CD14-positive monocyte (primary cell): ENCODE measurements around the gene ETS1. TPM values are rescaled to one million over a fixed set of nuclear protein-coding genes. Genes with fewer than 3 reads are reported as not detected.

ENCODE experiments used
- DNase-seq, 3 donors: peaks; one replicate each; pipeline ENCODE4 v3.0.0-alpha.2; 2011 to 2022
- H2AFZ ChIP-seq: 2 replicates; pipeline ENCODE4 v1.6.0; 2012; ENCODE audit warnings: mild to moderate bottlenecking, low read depth, low read length, inconsistent platforms; ENCODE audit not compliant: insufficient read depth, poor library complexity, severe bottlenecking
- H3K27ac ChIP-seq, 2 donors: 1 replicate in 1 of 2; 2 replicates in 1 of 2; pipeline ENCODE4 v1.5.1; 2012 to 2013; ENCODE audit warnings: low read length in 2 of 2, control low read depth in 1 of 2, inconsistent platforms in 1 of 2, low read depth in 1 of 2, mild to moderate bottlenecking in 1 of 2
- H3K27me3 ChIP-seq, 2 donors: one replicate each; pipeline versions ENCODE4 v1.6.0 to v1.6.1; 2011 to 2013; ENCODE audit warnings: low read length in 2 of 2; ENCODE audit not compliant: control insufficient read depth in 2 of 2, insufficient read depth in 2 of 2
- H3K36me3 ChIP-seq, 2 donors: replicated peaks in 1 of 2; 1 replicate in 1 of 2; 2 replicates in 1 of 2; pipeline versions ENCODE4 v1.5.1 to v1.6.1; 2012 to 2013; ENCODE audit warnings: low read length in 2 of 2, control low read depth in 1 of 2, inconsistent platforms in 1 of 2, mild to moderate bottlenecking in 1 of 2; ENCODE audit not compliant: insufficient read depth in 2 of 2, control insufficient read depth in 1 of 2
- H3K4me1 ChIP-seq, 2 donors: 1 replicate in 1 of 2; 2 replicates in 1 of 2; pipeline versions ENCODE4 v1.5.1 to v1.6.1; 2012 to 2013; ENCODE audit warnings: low read length in 2 of 2, control low read depth in 1 of 2, inconsistent platforms in 1 of 2, mild to moderate bottlenecking in 1 of 2, moderate library complexity in 1 of 2; ENCODE audit not compliant: insufficient read depth in 2 of 2, control insufficient read depth in 1 of 2
- H3K4me2 ChIP-seq: replicated peaks from 2 replicates; pipeline ENCODE3; 2012; ENCODE audit warnings: low read length, moderate library complexity, mild to moderate bottlenecking; ENCODE audit not compliant: poor library complexity, severe bottlenecking; ENCODE audit errors: extremely low read depth
- H3K4me3 ChIP-seq, 3 experiments: fragments of 200-600 bp in 1 of 3; sonication (generic) in 1 of 3; replicated peaks in 1 of 3; 1 replicate in 2 of 3; 2 replicates in 1 of 3; pipeline ENCODE4 v1.5.1; 2011 to 2013; ENCODE audit warnings: low read length in 3 of 3, mild to moderate bottlenecking in 3 of 3, control low read depth in 2 of 3, low read depth in 2 of 3, inconsistent platforms in 1 of 3, moderate library complexity in 1 of 3
- H3K79me2 ChIP-seq: 2 replicates; pipeline ENCODE4 v1.6.0; 2012; ENCODE audit warnings: mild to moderate bottlenecking, control low read depth, inconsistent platforms, low read length, moderate library complexity; ENCODE audit not compliant: insufficient read depth
- H3K9ac ChIP-seq: 2 replicates; pipeline ENCODE4 v1.6.0; 2017; ENCODE audit warnings: low read length, mild to moderate bottlenecking; ENCODE audit not compliant: insufficient read depth, poor library complexity, severe bottlenecking
- H3K9me3 ChIP-seq, 2 donors: replicated peaks in 1 of 2; 1 replicate in 1 of 2; 2 replicates in 1 of 2; pipeline versions ENCODE4 v1.5.1 to v1.6.1; 2012 to 2013; ENCODE audit warnings: low read length in 2 of 2, control low read depth in 1 of 2; ENCODE audit not compliant: control insufficient read depth in 1 of 2, insufficient read depth in 1 of 2
- H4K20me1 ChIP-seq: 2 replicates; pipeline ENCODE4 v1.6.0; 2012; ENCODE audit warnings: mild to moderate bottlenecking, low read length, control low read depth, moderate library complexity; ENCODE audit not compliant: insufficient read depth
- H3K27ac Mint-ChIP-seq, 7 donors: one replicate each; pipeline ENCODE4 v1.8.0; 2020; ENCODE audit warnings: mild to moderate bottlenecking in 7 of 7, mixed read lengths in 7 of 7, moderate library complexity in 6 of 7, inconsistent platforms in 2 of 7
- H3K27me3 Mint-ChIP-seq, 3 donors: one replicate each; pipeline ENCODE4 v1.8.0; 2021 to 2022; ENCODE audit warnings: low read depth in 3 of 3, mild to moderate bottlenecking in 3 of 3, mixed read lengths in 3 of 3, moderate library complexity in 3 of 3, inconsistent platforms in 1 of 3
- H3K36me3 Mint-ChIP-seq, 2 donors: one replicate each; pipeline ENCODE4 v1.8.0; 2020; ENCODE audit warnings: mixed read lengths in 2 of 2, inconsistent platforms in 1 of 2, mild to moderate bottlenecking in 1 of 2
- H3K4me1 Mint-ChIP-seq: one replicate; pipeline ENCODE4 v1.8.0; 2020; ENCODE audit warnings: mild to moderate bottlenecking, mixed read lengths
- H3K4me3 Mint-ChIP-seq, 2 donors: one replicate each; pipeline ENCODE4 v1.8.0; 2020; ENCODE audit warnings: mild to moderate bottlenecking in 2 of 2, mixed read lengths in 2 of 2, moderate library complexity in 1 of 2
- H3K9me3 Mint-ChIP-seq, 7 donors: one replicate each; pipeline ENCODE4 v1.8.0; 2020 to 2022; ENCODE audit warnings: mixed read lengths in 7 of 7, mild to moderate bottlenecking in 6 of 7, moderate library complexity in 6 of 7, inconsistent platforms in 2 of 7
- WGBS: methylation state at CpG from one replicate; pipeline ENCODE4 v1.1.5; 2013; ENCODE audit warnings: missing lambda C conversion rate; ENCODE audit not compliant: insufficient coverage; 5-methylcytosine and 5-hydroxymethylcytosine counted together
- intact Hi-C, 2 donors: fragments of 100-400 bp; cut with micrococcal nuclease; formaldehyde crosslinking; loops; one replicate each; pipeline versions ENCODE4 v1.15.0 to v1.15.1; 2023
- polyA plus RNA-seq, 3 donors: library from polyadenylated mRNA; depleted of rRNA in 1 of 3; unstranded in 2 of 3; stranded (reverse) in 1 of 3; fragments of 300-500 nt in 2 of 3; fragments of >200 nt in 1 of 3; fragmentation: Illumina TruSeq in 2 of 3; gene quantifications; 1 replicate in 2 of 3; 2 replicates in 1 of 3; pipeline ENCODE4 v1.2.3, GENCODE V29; 2012 to 2021
- TF ChIP-seq, protein P1 (sequence below): fragments of 200-600 bp; IDR thresholded peaks from one replicate; pipeline ENCODE4 v1.8.0; 2022; ENCODE audit warnings: antibody characterized with exemption, mild to moderate bottlenecking

Gene ETS1
- polyA plus RNA-seq, 3 donors = 0.67 to 1.6 (median 1.6) TPM

DNA sequence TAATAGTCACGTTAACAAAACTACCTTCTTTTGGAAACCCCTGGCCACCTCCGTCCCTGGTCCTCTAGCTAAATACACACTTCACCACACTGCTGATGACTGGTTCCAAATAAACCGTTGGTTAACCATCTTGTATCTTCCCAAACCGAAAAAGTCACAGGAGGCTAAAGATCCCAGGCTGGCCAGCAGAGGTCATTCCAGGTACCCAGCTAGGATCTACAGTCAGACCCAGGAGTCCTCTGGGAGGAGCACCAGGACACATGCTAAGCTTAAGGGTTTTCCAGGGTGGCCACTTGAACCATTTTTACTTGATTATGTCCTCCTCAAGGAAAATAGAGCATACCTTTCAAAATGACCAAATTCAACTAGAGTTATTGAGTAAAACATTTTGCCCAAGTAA lies 103.2 kb downstream of the ETS1 start:
- Histone ChIP-seq H2AFZ (no peak overlapping the region), H3K79me2 (no peaks in the 10 kb centered on the region), H3K4me3 (no peak overlapping the region), H3K4me1 (peaks cover 27 to 42% of the 10 kb centered on the region in 2 donors), H3K9me3 (no peaks in the 10 kb centered on the region), H3K27ac (peak overlapping the region in 1 of 2 donors; percentile 63), H3K36me3 (peaks cover 3 to 12% of the 10 kb centered on the region in 2 donors), H3K9ac (no peak overlapping the region), H3K27me3 (no peaks in the 10 kb centered on the region), H3K4me2 (no peak overlapping the region), H4K20me1 (no peaks in the 10 kb centered on the region)
- Mint-ChIP-seq H3K27ac (peak overlapping the region in 2 of 7 donors; percentile 70 to 71), H3K9me3 (peaks cover 0 to 2% (median 0%) of the 10 kb centered on the region in 7 donors), H3K27me3 (peaks cover 0 to 8% (median 0%) of the 10 kb centered on the region in 3 donors), H3K4me3 (peak overlapping the region in 1 of 2 donors; percentile 4), H3K4me1 (peaks cover 52% of the 10 kb centered on the region), H3K36me3 (peaks cover 26 to 48% of the 10 kb centered on the region in 2 donors)
- no peak for DNase-seq
- intact Hi-C loops = no loop called here
- TF ChIP-seq, protein P1, sequence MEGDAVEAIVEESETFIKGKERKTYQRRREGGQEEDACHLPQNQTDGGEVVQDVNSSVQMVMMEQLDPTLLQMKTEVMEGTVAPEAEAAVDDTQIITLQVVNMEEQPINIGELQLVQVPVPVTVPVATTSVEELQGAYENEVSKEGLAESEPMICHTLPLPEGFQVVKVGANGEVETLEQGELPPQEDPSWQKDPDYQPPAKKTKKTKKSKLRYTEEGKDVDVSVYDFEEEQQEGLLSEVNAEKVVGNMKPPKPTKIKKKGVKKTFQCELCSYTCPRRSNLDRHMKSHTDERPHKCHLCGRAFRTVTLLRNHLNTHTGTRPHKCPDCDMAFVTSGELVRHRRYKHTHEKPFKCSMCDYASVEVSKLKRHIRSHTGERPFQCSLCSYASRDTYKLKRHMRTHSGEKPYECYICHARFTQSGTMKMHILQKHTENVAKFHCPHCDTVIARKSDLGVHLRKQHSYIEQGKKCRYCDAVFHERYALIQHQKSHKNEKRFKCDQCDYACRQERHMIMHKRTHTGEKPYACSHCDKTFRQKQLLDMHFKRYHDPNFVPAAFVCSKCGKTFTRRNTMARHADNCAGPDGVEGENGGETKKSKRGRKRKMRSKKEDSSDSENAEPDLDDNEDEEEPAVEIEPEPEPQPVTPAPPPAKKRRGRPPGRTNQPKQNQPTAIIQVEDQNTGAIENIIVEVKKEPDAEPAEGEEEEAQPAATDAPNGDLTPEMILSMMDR = no peak
- 100% methylated on average over 4 of the region's 4 CpGs for WGBS

DNA sequence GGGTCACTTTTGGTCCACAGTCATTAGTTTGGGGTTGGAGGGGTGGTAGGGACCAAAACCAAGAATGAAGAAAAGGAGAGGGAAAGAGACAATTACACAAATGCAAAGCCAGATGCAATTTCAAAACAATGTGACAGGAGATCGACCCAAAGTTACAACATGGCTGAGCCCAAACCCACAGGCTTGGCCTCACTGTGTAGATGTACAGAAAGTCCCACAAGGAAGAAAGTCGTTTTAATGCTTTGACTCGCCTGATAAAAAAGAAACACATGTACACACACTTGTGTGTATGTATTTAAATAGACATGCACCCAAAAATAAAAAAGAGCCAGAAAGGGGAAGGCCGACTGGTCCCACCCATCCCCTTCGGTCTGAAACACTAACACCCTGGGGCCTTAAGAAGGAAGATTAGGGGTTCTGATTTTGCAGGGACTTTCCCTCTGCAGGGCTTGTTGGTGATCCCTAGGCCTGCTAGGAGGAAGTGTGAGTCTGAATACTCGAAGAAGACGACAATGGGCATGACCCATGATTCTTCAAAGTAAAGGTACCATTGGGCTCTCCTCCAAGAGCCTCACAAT lies 104.1 kb downstream of the ETS1 start:
- Mint-ChIP-seq H3K27me3 (peaks cover 0 to 8% (median 0%) of the 10 kb centered on the region in 3 donors), H3K27ac (peak overlapping the region; percentile 2 to 74 (median 25)), H3K36me3 (peaks cover 26 to 50% of the 10 kb centered on the region in 2 donors), H3K9me3 (peaks cover 0 to 3% (median 1%) of the 10 kb centered on the region in 7 donors), H3K4me1 (peaks cover 47% of the 10 kb centered on the region), H3K4me3 (peak overlapping the region; percentile 9 to 49)
- no peak overlapping the region for H2AFZ ChIP-seq
- peak overlapping the region in 1 of 3 experiments; percentile 48 for H3K4me3 ChIP-seq
- H3K9ac ChIP-seq = no peak overlapping the region
- 10% methylated on average over 2 of the region's 7 CpGs for WGBS
- no peaks in the 10 kb centered on the region for H3K27me3 ChIP-seq
- no peaks in the 10 kb centered on the region for H3K9me3 ChIP-seq
- intact Hi-C loops = no loop called here
- peaks cover 3 to 11% of the 10 kb centered on the region in 2 donors for H3K36me3 ChIP-seq
- H4K20me1 ChIP-seq = no peaks in the 10 kb centered on the region
- no peaks in the 10 kb centered on the region for H3K79me2 ChIP-seq
- peak overlapping the region in 1 of 2 donors; percentile 63 for H3K27ac ChIP-seq
- peaks cover 27 to 36% of the 10 kb centered on the region in 2 donors for H3K4me1 ChIP-seq
- TF ChIP-seq, protein P1 = no peak
- peak; percentile 42 to 68 (median 53) for DNase-seq
- peak overlapping the region; percentile 63 for H3K4me2 ChIP-seq
